ENCODE results near the gene TOP3A.
"Not testable (repeated sequence)": the region's sequence is repeated elsewhere in the genome, so short reads cannot be mapped to it uniquely, and the experiment has no call there.

TOP3A gene

GRCh38 chr17:18309202-18309601, 5.6 kb downstream of the TOP3A start:
- no peak for TF ChIP-seq CTCF (IDR thresholded peaks at IDR 0.05)
- H3K27me3 ChIP-seq, result no peaks in the 10 kb centered on the region
- no peak overlapping the region for H3K27ac ChIP-seq
- intact Hi-C loops (cut with DNase I; ENCODE audit: low total_unique reads), result no loop called here
- no peaks in the 10 kb centered on the region for H3K9me3 ChIP-seq
- H3K36me3 ChIP-seq, result peaks cover 31 to 41% (median 33%) of the 10 kb centered on the region in 3 donors
- no peak overlapping the region for H3K4me3 ChIP-seq
- H3K4me1 ChIP-seq, result peaks cover 0 to 21% (median 20%) of the 10 kb centered on the region in 4 donors
- no peak for DNase-seq

GRCh38 chr17:18303206-18303605, 11.6 kb downstream of the TOP3A start:
- H3K27me3 ChIP-seq; H3K4me3 ChIP-seq; H3K27ac ChIP-seq; intact Hi-C loops (cut with DNase I; ENCODE audit: low total_unique reads); H3K9me3 ChIP-seq; DNase-seq; H3K4me1 ChIP-seq: not testable (repeated sequence)
- H3K36me3 ChIP-seq, result peaks cover 74 to 96% (median 76%) of the 10 kb centered on the region in 3 donors

GRCh38 chr17:18300725-18301480, 13.9 kb downstream of the TOP3A start:
- no peaks in the 10 kb centered on the region for H3K9me3 ChIP-seq
- H3K27ac ChIP-seq, result no peak overlapping the region

GRCh38 chr17:18298061-18298460, 16.7 kb downstream of the TOP3A start:
- H3K4me1 ChIP-seq; intact Hi-C loops (cut with DNase I; ENCODE audit: low total_unique reads); DNase-seq; H3K4me3 ChIP-seq; H3K27ac ChIP-seq; H3K27me3 ChIP-seq; H3K9me3 ChIP-seq: not testable (repeated sequence)
- H3K36me3 ChIP-seq, result peaks cover 39 to 94% (median 76%) of the 10 kb centered on the region in 3 donors

More at GRCh38 chr17:18300725-18301480, 13.9 kb downstream of the TOP3A start:
- no peak for DNase-seq
- Histone ChIP-seq H3K27me3 (no peaks in the 10 kb centered on the region), H3K4me3 (no peak overlapping the region), H3K4me1 (no peaks in the 10 kb centered on the region), H3K36me3 (peaks cover 54 to 95% (median 74%) of the 10 kb centered on the region in 3 donors)
- no peak for TF ChIP-seq CTCF (IDR thresholded peaks at IDR 0.05)
- intact Hi-C loops (cut with DNase I; ENCODE audit: low total_unique reads), result no loop called here

GRCh38 chr17:18291718-18292540, 22.9 kb downstream of the TOP3A start:
- Histone ChIP-seq H3K27me3 (no peaks in the 10 kb centered on the region), H3K9me3 (no peaks in the 10 kb centered on the region), H3K4me1 (no peaks in the 10 kb centered on the region), H3K36me3 (peaks cover 55 to 97% (median 76%) of the 10 kb centered on the region in 3 donors), H3K27ac (no peak overlapping the region), H3K4me3 (no peak overlapping the region)
- no peak for TF ChIP-seq CTCF (IDR thresholded peaks at IDR 0.05)
- intact Hi-C loops (cut with DNase I; ENCODE audit: low total_unique reads), result no loop called here
- DNase-seq, result no peak

GRCh38 chr17:18285296-18285695, 29.5 kb downstream of the TOP3A start:
- no peaks in the 10 kb centered on the region for H3K9me3 ChIP-seq
- no peaks in the 10 kb centered on the region for H3K4me1 ChIP-seq
- peaks cover 73 to 97% (median 82%) of the 10 kb centered on the region in 3 donors for H3K36me3 ChIP-seq
- TF ChIP-seq CTCF (IDR thresholded peaks at IDR 0.05), result no peak
- H3K27ac ChIP-seq, result no peak overlapping the region
- intact Hi-C loops (cut with DNase I; ENCODE audit: low total_unique reads), result no loop called here
- no peaks in the 10 kb centered on the region for H3K27me3 ChIP-seq
- H3K4me3 ChIP-seq, result no peak overlapping the region
- no peak for DNase-seq
